Adrenal gland (tissue), 12 donors: ENCODE measurements around the gene SFMBT1. TPM values are rescaled to one million over a fixed set of nuclear protein-coding genes. Genes with fewer than 3 reads are reported as not detected.

Experiments
- DNase-seq, 7 donors: peaks; one replicate each; pipeline ENCODE4 v3.0.0-alpha.2; 2019 to 2020
- H3K27ac ChIP-seq, 5 donors: fragments of 200-600 bp; sonication (generic) in 4 of 5; 1 replicate in 3 of 5; 2 replicates in 2 of 5; pipeline versions ENCODE4 v1.5.1 to v1.8.0; 2016 to 2020; ENCODE audit warnings: mild to moderate bottlenecking in 1 of 5
- H3K27me3 ChIP-seq: fragments of 200-600 bp; 2 replicates; pipeline ENCODE4 v1.8.0; 2021
- H3K36me3 ChIP-seq, 2 donors: fragments of 200-600 bp; replicated peaks in 1 of 2; 1 replicate in 1 of 2; 2 replicates in 1 of 2; pipeline versions ENCODE4 v1.5.1 to v1.8.0; 2018 to 2022
- H3K4me1 ChIP-seq, 2 donors: fragments of 200-600 bp; replicated peaks in 1 of 2; 1 replicate in 1 of 2; 2 replicates in 1 of 2; pipeline versions ENCODE4 v1.5.1 to v1.8.0; 2018 to 2021
- H3K4me3 ChIP-seq, 4 donors: fragments of 200-600 bp; sonication (generic) in 3 of 4; one replicate each; pipeline ENCODE4 v1.5.1; 2016 to 2018
- H3K9me3 ChIP-seq, 3 donors: fragments of 200-600 bp; sonication (generic) in 1 of 3; replicated peaks in 1 of 3; 1 replicate in 2 of 3; 2 replicates in 1 of 3; pipeline versions ENCODE4 v1.5.1 to v1.8.0; 2016 to 2021
- POLR2A ChIP-seq, 2 donors: fragments of 450-650 bp; IDR thresholded peaks; one replicate each; pipeline ENCODE4 v1.6.1; 2017; ENCODE audit warnings: antibody characterized with exemption in 2 of 2, mild to moderate bottlenecking in 2 of 2, moderate library complexity in 1 of 2
- WGBS, 4 donors: extraction: QIAGEN DNeasy Blood & Tissue Kit in 2 of 4; methylation state at CpG; one replicate each; pipeline versions ENCODE4 v1.1.5 to v1.1.7; 2013 to 2017; 5-methylcytosine and 5-hydroxymethylcytosine counted together
- intact Hi-C, 2 donors: fragments of 100-400 bp; cut with DNase I; formaldehyde crosslinking; loops; one replicate each; pipeline versions ENCODE4 v1.14.1 to v1.15.0; 2022 to 2023
- polyA plus RNA-seq, 3 donors: library from polyadenylated mRNA; stranded (reverse); fragments of 200-250 nt in 2 of 3; fragments of 350-450 nt in 1 of 3; fragmentation: Illumina TruSeq in 1 of 3; extraction: RNeasy Lipid Tissue Mini Kit (QIAGEN cat#74804) in 1 of 3; gene quantifications; one replicate each; pipeline ENCODE4 v1.2.3, GENCODE V29; 2013 to 2014
- total RNA-seq, 9 donors: library from RNA; depleted of rRNA in 4 of 9; stranded (reverse); fragments of >200 nt in 4 of 9; fragments of 120-200 nt in 1 of 9; fragmentation: NEBNext Ultra II Directional in 1 of 9; extraction: Animal tissue kit (Norgen Biotek cat#: 25700) in 1 of 9; gene quantifications; one replicate each; pipeline versions ENCODE4 v1.1.0 to v1.2.4, GENCODE V29; 2013 to 2023
- TF ChIP-seq, protein P1 (sequence below), 6 experiments: fragments of 450-650 bp in 4 of 6; fragments of 200-600 bp in 2 of 6; sonication (generic) in 1 of 6; IDR thresholded peaks; 1 replicate in 5 of 6; 2 replicates in 1 of 6; pipeline versions ENCODE4 v1.5.1 to v1.8.0; 2016 to 2021; ENCODE audit warnings: antibody characterized with exemption in 6 of 6, mild to moderate bottlenecking in 2 of 6, moderate library complexity in 1 of 6
- donor health status: healthy with polysubstance abuse.
- donor health status: Bipolar disorder and iron deficiency.
- donor health status: DM: yes; HTN: yes; CAD: no.
- donor health status: DM: no; HTN: no; CAD: no.
- donor health status: DM: no; HTN: no; CAD: no.
- donor health status: DM: yes; HTN: yes; CAD: no.

The SFMBT1 gene
- total and polyA plus RNA-seq, 12 donors = 2.1 to 14.8 (median 8.3) TPM

DNA sequence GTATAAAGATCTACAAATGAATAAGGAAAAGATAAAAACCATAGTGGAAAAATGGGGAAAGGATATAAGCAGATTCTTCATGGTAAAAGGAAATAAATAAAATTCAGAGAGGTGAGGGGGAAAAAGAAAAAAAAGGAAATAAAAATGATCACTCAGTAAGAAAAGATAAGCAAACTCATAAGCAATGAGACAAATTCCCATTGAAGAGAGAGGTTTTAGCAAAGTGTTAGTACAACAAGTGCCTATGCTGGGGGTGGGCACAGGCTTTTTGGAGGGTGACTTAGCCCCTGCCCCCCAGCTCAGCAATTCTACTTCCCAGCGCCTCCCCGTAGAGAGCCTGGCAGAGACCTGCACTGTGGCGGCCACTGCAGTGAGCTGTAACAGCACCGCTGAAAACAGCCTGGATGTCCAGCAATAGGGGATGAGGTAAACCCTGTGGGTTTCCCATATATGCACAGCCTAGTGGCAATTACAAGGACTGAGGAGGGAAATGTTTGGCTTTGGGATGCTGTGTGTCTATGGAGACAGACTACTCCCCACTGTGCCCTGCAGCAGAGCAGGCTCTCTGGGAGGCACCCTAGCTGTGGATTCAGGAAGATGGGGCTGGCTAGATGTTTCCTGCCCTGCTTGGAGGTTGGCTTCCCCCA lies 23.7 kb upstream of the SFMBT1 start:
- WGBS, 4 donors = 77 to 100% (median 79%) methylated on average over 1 to 4 of the region's 4 CpGs
- Histone ChIP-seq H3K36me3 (no peaks in the 10 kb centered on the region), H3K27me3 (no peaks in the 10 kb centered on the region), H3K4me3 (no peak overlapping the region), H3K9me3 (no peaks in the 10 kb centered on the region), H3K4me1 (peaks cover 0 to 6% of the 10 kb centered on the region in 2 donors), H3K27ac (no peak overlapping the region)
- peak in 1 of 7 donors; percentile 5 for DNase-seq
- no peak for TF ChIP-seq POLR2A (IDR thresholded peaks at IDR 0.05)
- TF ChIP-seq, protein P1, sequence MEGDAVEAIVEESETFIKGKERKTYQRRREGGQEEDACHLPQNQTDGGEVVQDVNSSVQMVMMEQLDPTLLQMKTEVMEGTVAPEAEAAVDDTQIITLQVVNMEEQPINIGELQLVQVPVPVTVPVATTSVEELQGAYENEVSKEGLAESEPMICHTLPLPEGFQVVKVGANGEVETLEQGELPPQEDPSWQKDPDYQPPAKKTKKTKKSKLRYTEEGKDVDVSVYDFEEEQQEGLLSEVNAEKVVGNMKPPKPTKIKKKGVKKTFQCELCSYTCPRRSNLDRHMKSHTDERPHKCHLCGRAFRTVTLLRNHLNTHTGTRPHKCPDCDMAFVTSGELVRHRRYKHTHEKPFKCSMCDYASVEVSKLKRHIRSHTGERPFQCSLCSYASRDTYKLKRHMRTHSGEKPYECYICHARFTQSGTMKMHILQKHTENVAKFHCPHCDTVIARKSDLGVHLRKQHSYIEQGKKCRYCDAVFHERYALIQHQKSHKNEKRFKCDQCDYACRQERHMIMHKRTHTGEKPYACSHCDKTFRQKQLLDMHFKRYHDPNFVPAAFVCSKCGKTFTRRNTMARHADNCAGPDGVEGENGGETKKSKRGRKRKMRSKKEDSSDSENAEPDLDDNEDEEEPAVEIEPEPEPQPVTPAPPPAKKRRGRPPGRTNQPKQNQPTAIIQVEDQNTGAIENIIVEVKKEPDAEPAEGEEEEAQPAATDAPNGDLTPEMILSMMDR (IDR thresholded peaks at IDR 0.05) = no peak
- intact Hi-C loops = loop anchor here (5.0 to 10.0 kb wide), 4 partner anchors 135 to 315 kb away; no protein-coding TSS in a partner anchor

DNA sequence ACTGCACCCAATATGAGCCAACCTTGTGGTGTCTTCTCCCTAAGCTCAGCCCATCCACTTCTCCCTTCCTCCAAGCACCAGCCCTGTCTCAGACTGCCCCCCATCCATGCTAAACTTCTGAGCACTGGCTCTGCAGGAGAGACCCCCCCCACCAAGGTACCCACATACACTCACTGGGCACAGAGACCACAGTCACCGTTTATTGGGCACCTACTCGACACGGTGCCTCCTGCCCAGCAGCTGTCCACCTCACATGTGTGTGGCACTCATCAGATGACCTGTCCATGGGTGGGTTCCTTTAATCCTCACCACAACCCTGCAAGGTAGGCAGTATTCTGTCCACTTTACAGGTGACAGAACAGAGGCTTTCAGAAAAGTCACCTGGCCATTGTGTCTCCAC lies 22.3 kb upstream of the SFMBT1 start:
- Histone ChIP-seq H3K27ac (no peak overlapping the region), H3K27me3 (no peaks in the 10 kb centered on the region), H3K36me3 (no peaks in the 10 kb centered on the region), H3K9me3 (no peaks in the 10 kb centered on the region), H3K4me3 (no peak overlapping the region), H3K4me1 (peaks cover 0 to 6% of the 10 kb centered on the region in 2 donors)
- TF ChIP-seq, protein P1 (IDR thresholded peaks at IDR 0.05) = no peak
- no peak for TF ChIP-seq POLR2A (IDR thresholded peaks at IDR 0.05)
- WGBS, 4 donors = 73 to 100% (median 85%) methylated on average over 1 to 3 of the region's 3 CpGs
- intact Hi-C loops = no loop called here
- no peak for DNase-seq

DNA sequence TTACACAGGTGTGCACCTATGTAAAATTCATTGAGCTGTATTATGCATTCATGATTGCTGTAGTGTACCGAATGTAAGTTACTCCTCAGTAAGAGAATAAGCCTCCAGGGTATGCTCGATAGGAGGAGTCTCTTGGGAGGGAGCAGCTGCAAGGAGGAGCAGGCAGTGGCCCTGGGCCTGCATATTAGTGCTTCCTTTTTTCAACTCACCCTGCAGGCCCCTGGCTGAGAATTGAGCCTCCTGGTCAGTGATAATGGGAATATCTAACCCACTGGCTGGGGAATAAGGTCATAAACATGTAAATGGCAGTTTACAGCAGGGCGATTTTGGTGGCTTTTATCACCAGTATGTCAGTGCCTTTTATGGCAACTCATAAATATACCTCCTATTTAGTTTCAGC lies 21.7 kb upstream of the SFMBT1 start:
- H3K4me3 ChIP-seq = no peak overlapping the region
- intact Hi-C loops = no loop called here
- no peaks in the 10 kb centered on the region for H3K27me3 ChIP-seq
- H3K4me1 ChIP-seq = peaks cover 0 to 6% of the 10 kb centered on the region in 2 donors
- no peak for TF ChIP-seq POLR2A (IDR thresholded peaks at IDR 0.05)
- TF ChIP-seq, protein P1 (IDR thresholded peaks at IDR 0.05) = no peak
- 65 to 80% (median 70%) methylated on average over 3 of the region's 3 CpGs for WGBS, 4 donors
- no peak overlapping the region for H3K27ac ChIP-seq
- no peaks in the 10 kb centered on the region for H3K9me3 ChIP-seq
- no peaks in the 10 kb centered on the region for H3K36me3 ChIP-seq
- DNase-seq = peak in 1 of 7 donors; percentile 14

DNA sequence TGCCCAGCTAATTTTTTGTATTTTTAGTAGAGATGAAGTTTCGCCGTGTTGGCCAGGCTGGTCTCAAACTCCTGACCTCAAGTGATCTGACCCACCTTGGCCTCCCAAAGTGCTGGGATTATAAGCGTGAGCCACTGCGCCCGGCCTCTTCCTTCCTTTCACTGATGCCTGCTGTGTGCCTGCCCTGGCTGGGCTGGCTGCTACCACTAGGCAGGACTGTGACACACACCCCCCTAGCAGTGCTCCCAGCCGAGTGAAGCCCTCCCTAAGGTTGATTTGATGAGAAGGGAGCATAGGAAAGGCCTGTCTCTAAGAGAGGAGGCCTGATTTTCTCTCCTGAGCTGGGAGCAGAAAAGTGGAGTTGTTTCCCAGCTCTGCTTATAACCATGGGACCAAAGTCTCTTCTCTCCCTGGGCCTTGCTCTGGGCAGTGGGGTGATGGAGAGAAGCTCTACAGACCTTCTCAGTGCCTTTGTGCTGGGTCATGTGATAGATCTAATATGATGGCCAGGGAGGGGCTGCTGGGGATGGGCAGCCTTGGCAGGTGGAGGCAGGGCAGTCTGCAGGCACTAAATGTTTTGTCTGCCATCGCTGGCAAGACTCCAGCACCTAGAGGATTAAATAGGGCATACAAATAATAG lies 20.1 kb upstream of the SFMBT1 start:
- H3K4me3 ChIP-seq = no peak overlapping the region
- H3K9me3 ChIP-seq = no peaks in the 10 kb centered on the region
- TF ChIP-seq, protein P1 (IDR thresholded peaks at IDR 0.05) = no peak
- TF ChIP-seq POLR2A (IDR thresholded peaks at IDR 0.05) = no peak
- H3K4me1 ChIP-seq = no peaks in the 10 kb centered on the region
- peak in 1 of 7 donors; percentile 39 for DNase-seq
- WGBS, 4 donors = 84 to 91% (median 86%) methylated on average over 4 to 7 of the region's 7 CpGs
- H3K27me3 ChIP-seq = no peaks in the 10 kb centered on the region
- intact Hi-C loops = no loop called here
- H3K27ac ChIP-seq = no peak overlapping the region
- H3K36me3 ChIP-seq = no peaks in the 10 kb centered on the region
